Adipocyte (in vitro differentiated cells): ENCODE results near the gene OCA2.

Experiments used
- DNase-seq: peaks from one replicate; pipeline ENCODE4 v3.0.0-alpha.2; 2015; ENCODE audit warnings: low read depth
- H3K27me3 ChIP-seq: replicated peaks from 2 replicates; pipeline ENCODE4 v1.7.0; 2013; ENCODE audit warnings: mild to moderate bottlenecking, low read length, moderate library complexity; ENCODE audit not compliant: control insufficient read depth, insufficient read depth
- H3K36me3 ChIP-seq: 2 replicates; pipeline ENCODE4 v1.7.0; 2013; ENCODE audit warnings: low read length, mild to moderate bottlenecking, moderate library complexity; ENCODE audit not compliant: control insufficient read depth, insufficient read depth, severe bottlenecking
- H3K4me1 ChIP-seq: 2 replicates; pipeline ENCODE4 v1.7.0; 2013; ENCODE audit warnings: mild to moderate bottlenecking, low read length, moderate library complexity; ENCODE audit not compliant: control insufficient read depth, insufficient read depth
- H3K4me3 ChIP-seq: 2 replicates; pipeline ENCODE4 v1.7.0; 2013; ENCODE audit warnings: mild to moderate bottlenecking, low read length, moderate library complexity
- H3K9ac ChIP-seq: 2 replicates; pipeline ENCODE4 v1.7.0; 2013; ENCODE audit warnings: mild to moderate bottlenecking, low read length, moderate library complexity
- H3K9me3 ChIP-seq: 2 replicates; pipeline ENCODE4 v1.7.0; 2013; ENCODE audit warnings: mild to moderate bottlenecking, low read length, moderate library complexity; ENCODE audit not compliant: control insufficient read depth

The OCA2 gene

GRCh38 chr15:28058082-28058481, 41.0 kb downstream of the OCA2 start:
- H3K27me3 ChIP-seq, result peaks cover 11% of the 10 kb centered on the region
- H3K36me3 ChIP-seq, result no peaks in the 10 kb centered on the region
- no peaks in the 10 kb centered on the region for H3K4me1 ChIP-seq
- no peak for DNase-seq
- peaks cover 10% of the 10 kb centered on the region for H3K9me3 ChIP-seq
- no peak overlapping the region for H3K9ac ChIP-seq
- H3K4me3 ChIP-seq, result no peak overlapping the region

- H3K27me3 ChIP-seq, result peaks cover 3% of the 10 kb centered on the region
- peaks cover 13% of the 10 kb centered on the region for H3K4me1 ChIP-seq
- no peak for DNase-seq
- H3K36me3 ChIP-seq, result no peaks in the 10 kb centered on the region
- H3K9me3 ChIP-seq, result no peaks in the 10 kb centered on the region
- no peak overlapping the region for H3K9ac ChIP-seq
- no peak overlapping the region for H3K4me3 ChIP-seq
These were observed 47.0 kb downstream of the OCA2 start for GRCh38 chr15:28051955-28052633.

GRCh38 chr15:28049581-28049980, 49.5 kb downstream of the OCA2 start:
- peaks cover 13% of the 10 kb centered on the region for H3K4me1 ChIP-seq
- no peak overlapping the region for H3K9ac ChIP-seq
- H3K9me3 ChIP-seq, result no peaks in the 10 kb centered on the region
- H3K4me3 ChIP-seq, result no peak overlapping the region
- no peaks in the 10 kb centered on the region for H3K36me3 ChIP-seq
- peaks cover 7% of the 10 kb centered on the region for H3K27me3 ChIP-seq
- no peak for DNase-seq

- no peak for DNase-seq
- Histone ChIP-seq H3K4me3 (no peak overlapping the region), H3K4me1 (peaks cover 11% of the 10 kb centered on the region), H3K27me3 (peaks cover 7% of the 10 kb centered on the region), H3K9me3 (no peaks in the 10 kb centered on the region), H3K36me3 (no peaks in the 10 kb centered on the region), H3K9ac (no peak overlapping the region)
These were observed 51.8 kb downstream of the OCA2 start for GRCh38 chr15:28047277-28047676.

GRCh38 chr15:28044121-28044672, 54.9 kb downstream of the OCA2 start:
- no peak for DNase-seq
- H3K9me3 ChIP-seq, result no peaks in the 10 kb centered on the region
- no peak overlapping the region for H3K9ac ChIP-seq
- H3K36me3 ChIP-seq, result no peaks in the 10 kb centered on the region
- H3K4me1 ChIP-seq, result no peaks in the 10 kb centered on the region
- no peak overlapping the region for H3K4me3 ChIP-seq
- H3K27me3 ChIP-seq, result peaks cover 7% of the 10 kb centered on the region

- no peak overlapping the region for H3K9ac ChIP-seq
- no peak for DNase-seq
- peaks cover under 1% of the 10 kb centered on the region for H3K4me1 ChIP-seq
- no peak overlapping the region for H3K4me3 ChIP-seq
- H3K9me3 ChIP-seq, result no peaks in the 10 kb centered on the region
- H3K36me3 ChIP-seq, result no peaks in the 10 kb centered on the region
- H3K27me3 ChIP-seq, result peaks cover 7% of the 10 kb centered on the region
These were observed 55.4 kb downstream of the OCA2 start for GRCh38 chr15:28043691-28044091.

GRCh38 chr15:28037969-28038590, 61.0 kb downstream of the OCA2 start:
- no peak for DNase-seq
- H3K36me3 ChIP-seq, result no peaks in the 10 kb centered on the region
- peak overlapping the region; percentile 30 for H3K9ac ChIP-seq
- H3K9me3 ChIP-seq, result no peaks in the 10 kb centered on the region
- peaks cover 14% of the 10 kb centered on the region for H3K4me1 ChIP-seq
- no peaks in the 10 kb centered on the region for H3K27me3 ChIP-seq
- H3K4me3 ChIP-seq, result no peak overlapping the region

GRCh38 chr15:28033443-28033842, 65.7 kb downstream of the OCA2 start:
- Histone ChIP-seq H3K9ac (no peak overlapping the region), H3K9me3 (no peaks in the 10 kb centered on the region), H3K4me1 (peaks cover 26% of the 10 kb centered on the region), H3K4me3 (no peak overlapping the region), H3K27me3 (no peaks in the 10 kb centered on the region), H3K36me3 (no peaks in the 10 kb centered on the region)
- DNase-seq, result no peak

GRCh38 chr15:28030801-28031200, 68.3 kb downstream of the OCA2 start:
- Histone ChIP-seq H3K36me3 (no peaks in the 10 kb centered on the region), H3K9me3 (no peaks in the 10 kb centered on the region), H3K4me1 (peaks cover 15% of the 10 kb centered on the region), H3K27me3 (no peaks in the 10 kb centered on the region), H3K4me3 (no peak overlapping the region), H3K9ac (no peak overlapping the region)
- no peak for DNase-seq

- Histone ChIP-seq H3K27me3 (peaks cover 7% of the 10 kb centered on the region), H3K9me3 (no peaks in the 10 kb centered on the region), H3K4me1 (peaks cover 15% of the 10 kb centered on the region), H3K9ac (no peak overlapping the region), H3K36me3 (no peaks in the 10 kb centered on the region), H3K4me3 (no peak overlapping the region)
- DNase-seq, result no peak
These were observed 71.4 kb downstream of the OCA2 start for GRCh38 chr15:28027714-28028076.

- no peak for DNase-seq
- H3K36me3 ChIP-seq, result no peaks in the 10 kb centered on the region
- no peaks in the 10 kb centered on the region for H3K9me3 ChIP-seq
- H3K4me1 ChIP-seq, result peaks cover 15% of the 10 kb centered on the region
- H3K4me3 ChIP-seq, result no peak overlapping the region
- H3K9ac ChIP-seq, result no peak overlapping the region
- peaks cover 7% of the 10 kb centered on the region for H3K27me3 ChIP-seq
These were observed 72.1 kb downstream of the OCA2 start for GRCh38 chr15:28026764-28027713.
